ENCODE measurements around the gene NDUFAF3. TPM values are rescaled to one million over a fixed set of nuclear protein-coding genes. Genes with fewer than 3 reads are reported as not detected.

The NDUFAF3 gene
- total RNA-seq, 1 experiment from 2014 or later: 38.8 TPM

GRCh38 chr3:49025793-49026520, 4.0 kb downstream of the NDUFAF3 start:
- no peak overlapping the region for H2AFZ ChIP-seq
- intact Hi-C loops (cut with micrococcal nuclease; ENCODE audit: unreplicated experiment): loop anchor here (5.0 kb wide), 1 partner anchor 66 kb away; the partner anchor contains the start of gene QRICH1
- DNase-seq: no peak
- ChIA-PET POLR2A (ENCODE audit: unreplicated experiment) (interaction anchor here (0.6 kb wide), 1 partner anchor 282 kb away, joined by 5 read pairs; no protein-coding TSS in a partner anchor), CTCF (no interaction called here)
- no peaks in the 10 kb centered on the region for H3K9me3 ChIP-seq (ENCODE audit: insufficient read depth, low read depth)
- H3K27me3 ChIP-seq (ENCODE audit: insufficient read depth, low read depth): no peaks in the 10 kb centered on the region
- no peaks in the 10 kb centered on the region for H3K9me2 ChIP-seq (ENCODE audit: insufficient read depth)
- no TSS peak for BruUV-seq (replicated peaks)
- peaks cover 14% of the 10 kb centered on the region; the same call in 1 of the 2 replicates for H3K36me3 ChIP-seq (ENCODE audit: low read depth)
- H3K4me2 ChIP-seq: no peak overlapping the region
- peaks cover 52% of the 10 kb centered on the region for H3F3A ChIP-seq (ENCODE audit: insufficient read depth, low read depth)
- H3K4me1 ChIP-seq (replicated peaks; ENCODE audit: insufficient read depth): peaks cover 19% of the 10 kb centered on the region
- H3K79me2 ChIP-seq (ENCODE audit: low read depth): peaks cover 63% of the 10 kb centered on the region
- H3K27ac ChIP-seq: no peak overlapping the region
- no peaks in the 10 kb centered on the region; the same call in 1 of the 2 replicates for H4K20me1 ChIP-seq (ENCODE audit: insufficient read depth)
- H3K4me3 ChIP-seq: no peak overlapping the region
- TF ChIP-seq CTCF (conservative IDR thresholded peaks at IDR 0.05) (no peak), EZH2 (IDR thresholded peaks at IDR 0.05; ENCODE audit: low read depth) (no peak)

- TF ChIP-seq CTCF (conservative IDR thresholded peaks at IDR 0.05) (no peak), EZH2 (IDR thresholded peaks at IDR 0.05; ENCODE audit: low read depth) (no peak)
- no peak overlapping the region for H3K4me2 ChIP-seq
Measured at GRCh38 chr3:49026536-49026935, 4.6 kb downstream of the NDUFAF3 start.

GRCh38 chr3:49027634-49028033, 5.7 kb downstream of the NDUFAF3 start:
- no peak for DNase-seq
- ChIA-PET POLR2A (ENCODE audit: unreplicated experiment) (no interaction called here), CTCF (no interaction called here)
- Histone ChIP-seq H3K27ac (no peak overlapping the region), H3K4me3 (no peak overlapping the region), H3K4me1 (replicated peaks; ENCODE audit: insufficient read depth) (peaks cover 19% of the 10 kb centered on the region), H3K36me3 (ENCODE audit: low read depth) (peaks cover 14% of the 10 kb centered on the region; the same call in 1 of the 2 replicates), H2AFZ (no peak overlapping the region), H3K79me2 (ENCODE audit: low read depth) (peaks cover 57% of the 10 kb centered on the region), H3K27me3 (ENCODE audit: insufficient read depth, low read depth) (no peaks in the 10 kb centered on the region), H3K9me2 (ENCODE audit: insufficient read depth) (no peaks in the 10 kb centered on the region), H3K9me3 (ENCODE audit: insufficient read depth, low read depth) (no peaks in the 10 kb centered on the region), H3F3A (ENCODE audit: insufficient read depth, low read depth) (peaks cover 49% of the 10 kb centered on the region), H3K4me2 (peak overlapping the region; percentile 95), H4K20me1 (ENCODE audit: insufficient read depth) (no peaks in the 10 kb centered on the region; the same call in 1 of the 2 replicates)
- intact Hi-C loops (cut with micrococcal nuclease; ENCODE audit: unreplicated experiment): loop anchor here (5.0 kb wide), 1 partner anchor 65 kb away; the partner anchor contains the start of gene QRICH1
- TF ChIP-seq EZH2 (IDR thresholded peaks at IDR 0.05; ENCODE audit: low read depth): no peak
- no peak for TF ChIP-seq CTCF (conservative IDR thresholded peaks at IDR 0.05)
- BruUV-seq (replicated peaks): no TSS peak

More at GRCh38 chr3:49026536-49026935, 4.6 kb downstream of the NDUFAF3 start:
- no peaks in the 10 kb centered on the region for H3K9me3 ChIP-seq (ENCODE audit: insufficient read depth, low read depth)
- peaks cover 61% of the 10 kb centered on the region for H3K79me2 ChIP-seq (ENCODE audit: low read depth)
- H2AFZ ChIP-seq: no peak overlapping the region
- H3K4me3 ChIP-seq: no peak overlapping the region
- H3K36me3 ChIP-seq (ENCODE audit: low read depth): peaks cover 14% of the 10 kb centered on the region; the same call in 1 of the 2 replicates
- no peaks in the 10 kb centered on the region for H3K27me3 ChIP-seq (ENCODE audit: insufficient read depth, low read depth)
- intact Hi-C loops (cut with micrococcal nuclease; ENCODE audit: unreplicated experiment): loop anchor here (5.0 kb wide), 1 partner anchor 66 kb away; the partner anchor contains the start of gene QRICH1
- H3K27ac ChIP-seq: no peak overlapping the region
- ChIA-PET POLR2A (ENCODE audit: unreplicated experiment) (interaction anchor here (0.6 kb wide), 1 partner anchor 20 kb away, joined by 5 read pairs; the partner anchor contains the start of gene WDR6), CTCF (no interaction called here)
- no peaks in the 10 kb centered on the region; the same call in 1 of the 2 replicates for H4K20me1 ChIP-seq (ENCODE audit: insufficient read depth)
- no TSS peak for BruUV-seq (replicated peaks)
- peaks cover 19% of the 10 kb centered on the region for H3K4me1 ChIP-seq (replicated peaks; ENCODE audit: insufficient read depth)
- H3K9me2 ChIP-seq (ENCODE audit: insufficient read depth): no peaks in the 10 kb centered on the region
- H3F3A ChIP-seq (ENCODE audit: insufficient read depth, low read depth): peaks cover 57% of the 10 kb centered on the region
- no peak for DNase-seq
